Measurements from ENCODE around the gene PHPT1.
"Not testable (repeated sequence)": the region's sequence is repeated elsewhere in the genome, so short reads cannot be mapped to it uniquely, and the experiment has no call there.

Gene PHPT1

DNA sequence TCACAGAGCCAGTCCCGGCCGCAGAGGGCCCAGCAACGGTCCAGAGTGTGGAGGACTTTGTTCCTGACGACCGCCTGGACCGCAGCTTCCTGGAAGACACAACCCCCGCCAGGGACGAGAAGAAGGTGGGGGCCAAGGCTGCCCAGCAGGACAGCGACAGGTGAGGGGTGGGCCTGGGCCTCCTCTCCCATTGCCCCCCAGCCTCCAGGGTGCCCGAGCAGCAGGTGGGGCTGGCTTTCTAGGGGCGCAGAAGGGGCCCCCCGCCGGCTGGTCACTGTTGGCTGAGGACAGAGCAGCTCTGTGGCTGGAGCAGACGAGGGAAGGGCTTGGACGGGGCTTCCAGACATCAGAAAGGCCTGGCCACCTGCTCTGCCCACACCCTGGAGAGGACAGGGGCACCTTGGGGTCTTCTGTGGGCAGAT lies 11.3 kb upstream of the PHPT1 start:
- FAIRE-seq = not testable (repeated sequence)

- no peak for FAIRE-seq
These were observed 10.6 kb upstream of the PHPT1 start for GRCh38 chr9:136838314-136839228.

- no peak for FAIRE-seq
These were observed 9.7 kb upstream of the PHPT1 start for GRCh38 chr9:136839229-136840139.

DNA sequence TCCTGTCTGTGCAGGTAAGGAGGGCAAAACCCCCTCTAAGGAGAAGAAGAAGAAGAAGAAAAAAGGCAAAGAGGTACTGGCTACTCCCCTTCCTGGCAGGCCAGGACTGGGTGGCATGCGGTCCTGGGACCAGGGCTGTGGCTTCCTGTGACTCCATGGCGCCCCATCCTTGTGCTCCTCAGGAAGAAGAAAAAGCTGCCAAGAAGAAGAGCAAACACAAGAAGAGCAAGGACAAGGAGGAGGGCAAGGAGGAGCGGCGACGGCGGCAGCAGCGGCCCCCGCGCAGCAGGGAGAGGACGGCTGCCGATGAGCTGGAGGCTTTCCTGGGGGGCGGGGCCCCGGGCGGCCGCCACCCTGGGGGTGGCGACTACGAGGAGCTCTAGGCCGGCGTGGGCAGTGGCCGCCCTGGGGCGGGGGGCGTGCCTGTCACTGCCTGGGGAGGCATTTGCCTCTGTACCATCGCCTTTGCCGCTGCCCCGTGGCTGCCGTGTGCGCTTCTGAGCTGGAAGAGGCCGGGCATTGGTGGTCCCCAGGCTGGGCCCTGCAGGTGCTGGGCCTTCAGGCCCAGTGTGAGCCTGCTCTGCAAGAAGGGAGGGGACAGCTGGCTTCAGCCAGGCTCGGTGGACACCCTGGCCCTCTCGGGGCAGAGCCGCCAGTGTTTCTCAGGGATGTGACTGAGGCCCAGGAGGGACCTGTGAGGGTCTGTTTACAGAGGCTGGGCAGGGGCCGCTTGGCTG lies 8.9 kb upstream of the PHPT1 start:
- no peak for FAIRE-seq

DNA sequence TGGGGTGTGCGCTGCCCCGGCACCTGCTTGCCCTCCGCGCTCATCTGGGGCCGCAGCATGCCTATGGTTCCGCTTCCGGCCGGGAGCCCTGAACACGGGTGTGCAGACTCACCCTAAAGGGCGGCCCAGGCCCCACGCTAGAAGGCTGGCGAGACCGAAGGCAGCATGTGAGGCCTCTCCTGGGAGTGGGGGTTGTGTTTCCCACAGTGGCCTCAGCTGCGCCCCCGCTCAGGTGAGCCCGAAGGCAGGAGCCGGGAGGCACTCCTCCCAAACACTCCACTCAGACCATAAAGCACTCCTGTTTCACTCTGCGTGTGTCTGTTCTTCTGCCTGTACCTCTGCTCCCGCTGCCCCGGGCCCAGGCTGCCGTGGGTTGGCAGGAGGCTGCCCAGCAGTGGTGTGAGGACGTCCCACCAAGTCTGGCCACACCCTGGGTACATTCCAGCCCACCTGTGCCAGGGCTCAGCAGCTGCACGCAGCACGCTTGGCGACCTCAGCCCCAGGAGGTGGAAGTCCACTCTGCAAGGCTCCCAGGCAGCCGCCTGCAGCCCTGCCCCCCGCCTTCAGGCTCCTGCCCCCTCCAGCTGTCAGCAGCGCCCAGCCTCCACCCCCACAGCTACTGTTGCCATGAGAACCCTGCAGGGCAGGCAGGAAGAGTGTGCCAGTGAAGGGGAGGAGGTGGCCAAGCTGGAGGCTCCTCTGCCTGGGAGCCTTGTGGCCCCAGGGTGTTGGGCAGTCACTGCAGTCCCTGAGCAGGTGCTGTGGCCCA lies 8.1 kb upstream of the PHPT1 start:
- FAIRE-seq = no peak

DNA sequence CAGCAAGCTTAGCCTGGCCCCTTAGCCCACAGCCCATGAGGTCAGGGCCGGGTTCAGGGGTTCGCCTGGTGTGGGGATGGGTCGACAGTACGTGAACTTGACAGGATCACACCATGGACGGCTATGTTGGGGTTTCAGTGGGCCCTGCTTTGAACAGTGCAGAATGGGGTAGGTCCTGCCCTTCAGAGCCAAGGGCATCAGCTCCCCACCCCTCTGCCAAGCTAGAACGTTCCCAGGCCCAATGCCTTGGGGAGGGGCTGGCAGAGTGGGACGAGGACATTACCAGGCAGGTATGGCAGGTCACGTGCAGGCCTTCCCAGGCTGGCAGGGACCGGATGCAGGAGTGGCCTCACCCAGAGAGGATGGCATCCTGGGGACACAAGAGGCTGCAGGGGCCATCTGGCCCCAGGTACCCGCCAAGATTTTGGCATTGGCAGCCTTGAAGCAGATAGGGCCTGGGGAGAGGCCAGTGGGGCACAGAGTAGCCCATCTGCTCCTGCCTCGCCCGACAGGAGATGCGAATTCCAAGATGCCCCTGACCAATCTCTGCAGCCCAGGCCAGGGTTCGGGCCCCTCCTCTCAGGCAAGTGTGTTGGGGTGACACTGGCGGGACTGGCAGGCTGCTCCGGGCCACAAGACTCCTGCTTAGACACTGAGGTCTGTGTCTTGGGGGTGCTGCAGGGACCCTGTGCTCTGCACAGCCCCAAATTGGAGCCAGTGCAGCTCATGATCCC lies 7.4 kb upstream of the PHPT1 start:
- not testable (repeated sequence) for FAIRE-seq

DNA sequence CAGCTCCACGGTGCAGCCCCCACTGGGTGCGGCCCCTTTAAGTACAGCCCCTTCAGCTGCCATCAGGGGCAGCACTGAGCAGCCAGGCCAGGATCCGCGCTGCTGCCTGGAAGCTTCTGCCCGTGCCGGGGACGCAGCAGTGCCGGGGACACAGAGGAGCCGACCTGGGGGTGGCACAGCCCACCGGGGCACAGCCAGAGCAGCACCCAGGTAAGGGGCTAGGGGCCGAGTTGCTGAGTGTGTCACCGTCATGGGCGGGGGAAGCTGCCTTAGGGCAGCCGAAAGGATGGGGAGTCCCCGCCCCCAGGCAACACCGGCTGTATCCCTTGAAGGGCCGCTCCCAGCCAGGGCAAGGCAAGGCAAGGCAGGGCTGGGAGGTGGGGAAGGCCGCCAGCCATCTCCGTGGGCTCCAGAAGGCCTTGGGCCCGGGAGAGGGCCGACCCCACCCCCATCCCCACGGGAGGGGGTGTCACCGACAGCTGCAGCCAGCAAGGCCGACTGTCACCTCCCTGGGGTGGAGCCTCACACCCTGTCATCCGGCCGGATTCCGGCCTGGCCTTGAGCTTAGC lies 6.7 kb upstream of the PHPT1 start, which contains the start of gene AJM1:
TSS of gene AJM1 (plus strand) at position 99 of the 569 bp plus-strand sequence. CDS start 1,937 bp downstream, outside the sequence.
- not testable (repeated sequence) for FAIRE-seq

DNA sequence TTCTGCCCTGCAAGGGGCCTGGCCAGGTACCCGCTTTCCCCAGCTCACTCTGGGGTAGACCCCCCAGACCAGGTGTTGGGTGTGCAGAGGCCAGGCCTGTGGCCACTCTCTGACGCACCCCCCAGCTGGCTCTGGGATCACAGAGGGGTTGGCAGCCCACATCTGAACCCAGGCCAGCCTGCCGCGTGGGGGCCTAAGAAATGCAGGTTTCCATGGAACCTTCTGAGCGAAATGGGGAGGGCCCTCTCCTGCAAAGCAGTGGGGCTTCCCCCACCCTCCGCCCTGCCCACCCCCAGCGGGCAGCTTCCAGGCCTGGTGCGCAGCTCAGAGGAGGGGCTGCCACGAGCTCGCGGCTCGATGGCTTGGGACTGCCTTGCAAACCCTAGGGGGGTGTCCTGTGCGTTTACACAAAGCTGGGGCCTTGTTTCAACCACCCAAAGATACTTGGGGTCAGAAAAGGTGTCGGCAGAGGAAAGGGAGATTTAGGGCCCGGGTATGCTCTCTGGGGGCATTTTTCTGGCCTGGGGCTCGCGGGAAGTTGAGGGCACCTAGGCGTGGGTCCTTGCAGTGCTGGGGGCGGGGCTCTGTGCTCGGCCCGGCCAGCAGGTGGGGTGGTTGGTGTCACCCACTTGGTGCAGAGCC lies 5.9 kb upstream of the PHPT1 start:
- not testable (repeated sequence) for FAIRE-seq

GRCh38 chr9:136843801-136844740 lies 5.1 kb upstream of the PHPT1 start:
- not testable (repeated sequence) for FAIRE-seq

GRCh38 chr9:136844761-136845464 lies 4.3 kb upstream of the PHPT1 start:
- FAIRE-seq = no peak

DNA sequence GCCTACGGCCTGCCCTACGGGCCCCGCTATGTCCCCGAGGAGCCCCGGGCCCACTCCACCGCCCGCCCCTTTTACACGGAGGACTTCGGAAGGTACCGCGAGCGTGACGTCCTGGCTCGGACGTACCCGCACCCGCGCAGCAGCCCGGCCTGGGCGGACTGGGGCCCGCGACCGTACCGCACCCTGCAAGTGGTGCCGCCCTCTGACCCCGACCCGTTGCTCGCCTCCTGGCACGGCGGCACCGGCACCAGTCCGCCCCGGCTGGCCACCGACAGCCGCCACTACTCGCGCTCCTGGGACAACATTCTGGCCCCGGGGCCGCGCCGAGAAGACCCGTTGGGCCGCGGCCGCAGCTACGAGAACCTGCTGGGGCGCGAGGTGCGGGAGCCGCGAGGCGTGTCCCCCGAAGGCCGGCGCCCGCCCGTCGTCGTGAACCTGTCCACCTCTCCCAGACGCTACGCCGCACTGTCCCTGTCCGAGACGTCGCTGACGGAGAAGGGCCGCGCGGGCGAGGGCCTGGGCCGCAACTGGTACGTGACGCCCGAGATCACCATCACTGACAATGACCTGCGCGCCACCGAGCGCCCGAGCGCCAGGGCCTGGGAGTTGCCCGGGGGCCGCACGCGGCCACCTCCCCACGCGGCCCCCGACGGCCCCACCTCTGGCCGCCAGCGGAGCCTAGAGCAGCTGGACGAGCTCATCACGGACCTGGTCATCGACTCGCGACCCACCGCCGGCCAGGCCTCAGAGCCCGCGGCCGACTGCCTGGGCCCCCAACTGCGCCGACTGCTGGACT lies 3.5 kb upstream of the PHPT1 start:
- FAIRE-seq = no peak

GRCh38 chr9:136846376-136847087 lies 2.7 kb upstream of the PHPT1 start:
- no peak for FAIRE-seq

GRCh38 chr9:136847088-136847825 lies 2.0 kb upstream of the PHPT1 start:
- FAIRE-seq = no peak

DNA sequence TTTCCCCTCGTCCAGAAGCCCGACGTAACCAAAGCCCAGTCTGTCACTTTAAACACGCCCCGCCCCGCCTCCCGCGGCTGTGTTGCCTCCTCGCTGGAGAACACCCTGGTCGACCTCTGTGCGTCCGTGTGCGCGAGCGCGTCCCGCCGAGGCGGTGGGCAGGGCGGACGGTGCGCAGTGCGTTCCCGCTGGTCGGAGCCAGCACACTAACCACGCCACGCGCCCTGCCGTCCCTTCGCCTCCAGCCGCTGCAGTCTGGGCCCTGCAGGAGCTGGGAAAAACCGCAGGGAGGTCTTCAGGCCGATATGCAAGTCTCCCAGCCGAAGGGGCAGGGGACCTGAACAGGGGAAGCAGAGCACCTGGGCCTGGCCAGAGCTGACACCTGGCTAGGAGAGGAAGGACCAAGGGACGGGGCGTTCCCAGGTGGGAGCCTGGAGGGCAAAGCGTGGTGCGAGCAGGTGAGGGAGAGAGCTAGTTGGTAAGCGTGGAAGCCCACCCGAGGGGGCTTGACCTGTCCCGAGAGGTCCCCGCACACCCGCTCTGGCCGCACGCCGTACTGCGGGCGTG lies 1.3 kb upstream of the PHPT1 start:
- no peak for FAIRE-seq

DNA sequence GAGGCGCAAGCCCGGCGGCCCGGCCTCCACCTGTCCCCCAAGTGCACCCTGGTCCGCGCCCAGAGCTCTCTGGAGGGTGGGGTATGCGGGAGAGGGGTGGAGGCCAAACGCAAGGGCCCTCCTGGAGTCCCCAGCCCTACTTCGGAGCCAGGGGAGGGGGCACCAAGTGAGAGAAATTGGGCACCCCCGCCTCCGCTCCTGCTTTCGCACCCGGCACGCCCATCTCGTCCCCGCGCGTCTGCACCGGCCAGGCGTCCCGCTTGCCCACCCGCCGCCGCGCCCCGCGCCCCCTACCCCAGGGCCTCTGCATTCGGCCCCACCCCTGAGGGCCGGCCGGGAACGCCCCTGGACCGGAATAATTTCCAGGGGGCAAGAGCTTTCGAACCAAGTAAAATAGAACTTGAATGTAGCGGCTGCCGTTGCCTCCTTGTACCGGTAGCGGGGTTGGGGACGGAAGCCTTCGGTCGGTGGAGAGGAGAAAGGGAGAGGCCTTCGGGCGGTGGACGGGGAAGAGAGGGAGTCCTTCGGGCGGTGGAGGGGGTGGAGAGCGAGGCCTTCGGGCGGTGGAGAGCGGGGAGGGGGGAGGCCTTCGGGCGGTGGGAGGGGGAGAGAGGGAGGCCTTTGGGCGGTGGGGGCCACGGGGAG lies 694 bp upstream of the PHPT1 start:
- FAIRE-seq = no peak
